SK-N-SH (cell line): ENCODE results near the gene STX16. TPM values are rescaled to one million over a fixed set of nuclear protein-coding genes. Genes with fewer than 3 reads are reported as not detected.

ENCODE experiments used
- CTCF ChIA-PET: fragments of 300-600, 350-600 bp; formaldehyde crosslinking; extraction: SDS; loops from one replicate; lab custom pipeline; 2021; lab: Yijun Ruan, JAX
- POLR2A ChIA-PET: fragments of 350-600 bp; sonication (Branson Sonifier 250); formaldehyde crosslinking; extraction: SDS; loops from one replicate; lab custom pipeline; 2020; ENCODE audit warnings: antibody characterized with exemption, inconsistent platforms; lab: Yijun Ruan, JAX
- DNase-seq: peaks from one replicate; pipeline ENCODE4 v3.0.0; 2012
- H2AFZ ChIP-seq: fragments of 200-600 bp; sonication (generic); 2 replicates; pipeline ENCODE4 v1.8.1; 2016; ENCODE audit warnings: antibody characterized with exemption, mild to moderate bottlenecking, low read depth
- H3F3A ChIP-seq: fragments of 200-600 bp; sonication (generic); replicated peaks from 2 replicates; pipeline ENCODE3; 2016; ENCODE audit warnings: antibody characterized with exemption, mild to moderate bottlenecking; ENCODE audit not compliant: insufficient read depth
- H3K27ac ChIP-seq, 2 experiments: fragments of 200-500 bp in 1 of 2; fragments of 200-600 bp in 1 of 2; sonication (Bioruptor generic) in 1 of 2; sonication (generic), shearing (Covaris generic) in 1 of 2; 2 replicates each; pipeline versions ENCODE4 v1.5.1 to v1.6.1; 2014 to 2016; ENCODE audit warnings: low read depth in 2 of 2, inconsistent platforms in 1 of 2, low read length in 1 of 2, mild to moderate bottlenecking in 1 of 2, mixed read lengths in 1 of 2
- H3K27me3 ChIP-seq: fragments of 200-600 bp; sonication (generic), shearing (Covaris generic); 2 replicates; pipeline ENCODE4 v1.6.1; 2016; ENCODE audit warnings: mixed run types; ENCODE audit not compliant: insufficient read depth
- H3K36me3 ChIP-seq, 2 experiments: fragments of 200-500 bp in 1 of 2; fragments of 200-600 bp in 1 of 2; sonication (Bioruptor generic) in 1 of 2; sonication (generic) in 1 of 2; replicated peaks in 1 of 2; 2 replicates each; pipeline versions ENCODE3 to v1.5.1; 2014 to 2016; ENCODE audit warnings: low read length in 1 of 2, mild to moderate bottlenecking in 1 of 2; ENCODE audit not compliant: insufficient read depth in 2 of 2, control insufficient read depth in 1 of 2
- H3K4me1 ChIP-seq, 2 experiments: fragments of 200-500 bp in 1 of 2; fragments of 200-600 bp in 1 of 2; sonication (Bioruptor generic) in 1 of 2; sonication (generic), shearing (Covaris generic) in 1 of 2; 2 replicates each; pipeline versions ENCODE4 v1.5.1 to v1.6.1; 2014 to 2016; ENCODE audit warnings: low read depth in 1 of 2, low read length in 1 of 2, mixed run types in 1 of 2; ENCODE audit not compliant: insufficient read depth in 2 of 2, control insufficient read depth in 1 of 2
- H3K4me2 ChIP-seq: fragments of 200-600 bp; sonication (generic), shearing (Covaris generic); 2 replicates; pipeline ENCODE4 v1.6.1; 2017; ENCODE audit warnings: mixed run types
- H3K4me3 ChIP-seq, 2 experiments: fragments of 200-500 bp in 1 of 2; fragments of 200-600 bp in 1 of 2; sonication (Bioruptor generic) in 1 of 2; sonication (generic), shearing (Covaris generic) in 1 of 2; 2 replicates each; pipeline versions ENCODE4 v1.5.1 to v1.8.1; 2014 to 2016; ENCODE audit warnings: low read depth in 2 of 2, inconsistent platforms in 1 of 2, low read length in 1 of 2, mild to moderate bottlenecking in 1 of 2, mixed read lengths in 1 of 2, moderate library complexity in 1 of 2
- H3K79me2 ChIP-seq: fragments of 200-600 bp; sonication (generic); 2 replicates; pipeline ENCODE4 v1.8.1; 2017; ENCODE audit warnings: mild to moderate bottlenecking; ENCODE audit not compliant: insufficient read depth
- H3K9ac ChIP-seq: fragments of 200-600 bp; sonication (generic); 2 replicates; pipeline ENCODE4 v1.6.1; 2017; ENCODE audit warnings: mixed run types
- H3K9me2 ChIP-seq: fragments of 200-600 bp; sonication (generic); 2 replicates; pipeline ENCODE4 v1.6.1; 2017; ENCODE audit warnings: mixed run types
- H3K9me3 ChIP-seq: fragments of 200-600 bp; sonication (generic); 2 replicates; pipeline ENCODE4 v1.6.1; 2017; ENCODE audit warnings: mixed run types, mild to moderate bottlenecking, moderate library complexity
- H4K20me1 ChIP-seq: fragments of 200-600 bp; sonication (generic); 2 replicates; pipeline ENCODE4 v1.6.1; 2017; ENCODE audit warnings: mild to moderate bottlenecking, mixed run types; ENCODE audit not compliant: insufficient read depth
- CHD2 ChIP-seq: fragments of 150-350 bp; IDR thresholded peaks from 2 replicates; pipeline ENCODE4 v1.6.1; 2018; ENCODE audit warnings: low read length; ENCODE audit not compliant: partially characterized antibody
- FOSL2 ChIP-seq: IDR thresholded peaks from 2 replicates; pipeline ENCODE4 v1.4.0; 2012; ENCODE audit warnings: low read depth, mild to moderate bottlenecking, moderate library complexity, borderline replicate concordance
- FOXM1 ChIP-seq: IDR thresholded peaks from 2 replicates; pipeline ENCODE4 v1.4.0; 2012; ENCODE audit warnings: low read depth, mild to moderate bottlenecking
- GABPA ChIP-seq: IDR thresholded peaks from 2 replicates; pipeline ENCODE4 v1.4.0; 2012; ENCODE audit warnings: low read depth, mild to moderate bottlenecking
- GATA2 ChIP-seq: sonication (generic); formaldehyde crosslinking; IDR thresholded peaks from 2 replicates; pipeline ENCODE4 v1.5.0; 2020; ENCODE audit warnings: mild to moderate bottlenecking, missing genetic modification reagents
- MEF2A ChIP-seq: IDR thresholded peaks from 2 replicates; pipeline ENCODE4 v1.4.0; 2012; ENCODE audit warnings: low read depth, borderline replicate concordance
- POLR2AphosphoS5 ChIP-seq: IDR thresholded peaks from 2 replicates; pipeline ENCODE4 v1.6.1; 2012; ENCODE audit warnings: low read depth, low read length
- RAD21 ChIP-seq: IDR thresholded peaks from 2 replicates; pipeline ENCODE4 v1.6.1; 2012; ENCODE audit warnings: mild to moderate bottlenecking, low read length
- RCOR1 ChIP-seq: fragments of 150-350 bp; IDR thresholded peaks from 2 replicates; pipeline ENCODE4 v1.6.1; 2017; ENCODE audit warnings: antibody characterized with exemption, low read length
- RFX5 ChIP-seq: IDR thresholded peaks from 2 replicates; pipeline ENCODE4 v1.6.1; 2012; ENCODE audit warnings: mild to moderate bottlenecking, improper control_type of control experiment, low read length
- TAF1 ChIP-seq: IDR thresholded peaks from 2 replicates; pipeline ENCODE4 v1.6.1; 2012; ENCODE audit warnings: low read depth, mild to moderate bottlenecking, low read length, moderate library complexity, borderline replicate concordance
- YY1 ChIP-seq: IDR thresholded peaks from 2 replicates; pipeline ENCODE4 v1.4.0; 2012; ENCODE audit warnings: low read depth, mild to moderate bottlenecking
- WGBS: methylation state at CpG from one replicate; pipeline ENCODE4 v1.1.6; 2017; ENCODE audit warnings: low lambda C conversion rate; 5-methylcytosine and 5-hydroxymethylcytosine counted together
- polyA plus RNA-seq, 3 experiments: library from polyadenylated mRNA; depleted of rRNA; stranded (reverse); fragments of >200 nt; gene quantifications; 2 replicates each; pipeline ENCODE4 v1.2.3, GENCODE V29; 2012
- TF ChIP-seq, protein P1 (sequence below): IDR thresholded peaks from 2 replicates; pipeline ENCODE4 v1.4.0; 2012; ENCODE audit warnings: low read depth, borderline replicate concordance
- TF ChIP-seq, protein P2 (sequence below): IDR thresholded peaks from 2 replicates; pipeline ENCODE4; 2012
- TF ChIP-seq, protein P3 (sequence below): IDR thresholded peaks from 2 replicates; pipeline ENCODE4 v1.4.0; 2012; ENCODE audit warnings: low read depth, borderline replicate concordance
- TF ChIP-seq, protein P4 (sequence below): IDR thresholded peaks from 2 replicates; pipeline ENCODE4 v1.4.0; 2012; ENCODE audit warnings: low read depth
- TF ChIP-seq, protein P5 (sequence below): fragments of 150-350 bp; IDR thresholded peaks from 2 replicates; pipeline ENCODE4 v1.6.1; 2017; ENCODE audit warnings: antibody characterized with exemption, low read length, low read depth, borderline replicate concordance

STX16 gene
- polyA plus RNA-seq, 1 of the 3 experiments (the other 2 are of a cell fraction): 63.8 TPM

DNA sequence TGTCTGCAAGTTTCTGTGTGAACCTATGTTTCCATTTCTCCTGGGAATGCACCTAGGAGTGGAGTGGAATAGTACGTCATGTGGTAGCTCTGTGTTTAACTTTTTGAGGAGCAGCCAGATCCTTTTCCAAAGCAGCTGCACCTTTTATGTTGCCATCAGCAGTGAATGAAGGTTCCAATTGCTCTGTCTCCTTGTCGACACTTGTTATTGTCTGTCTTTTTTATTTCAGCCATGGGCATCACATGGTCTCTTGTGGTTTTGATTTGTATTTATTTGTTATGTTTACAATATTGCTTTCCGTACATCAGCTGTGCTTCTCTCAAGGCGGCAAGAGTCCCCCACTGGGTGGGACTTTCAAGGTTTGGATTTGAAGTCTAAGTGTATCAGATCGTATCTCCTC, 33.9 kb upstream of the STX16 start:
- no peak overlapping the region for H3K27ac ChIP-seq
- 95% methylated on average over 5 of the region's 5 CpGs for WGBS
- no peaks in the 10 kb centered on the region for H4K20me1 ChIP-seq
- peaks cover 0 to 2% of the 10 kb centered on the region in 2 experiments; a peak in 2 of 4 replicates for H3K4me1 ChIP-seq
- no peaks in the 10 kb centered on the region for H3K36me3 ChIP-seq
- H3K9me2 ChIP-seq: no peaks in the 10 kb centered on the region
- H3K4me3 ChIP-seq: no peak overlapping the region
- CTCF ChIA-PET: no interaction called here
- no peak overlapping the region for H3K9ac ChIP-seq
- H3K27me3 ChIP-seq: no peaks in the 10 kb centered on the region
- POLR2A ChIA-PET: no interaction called here
- no peak overlapping the region for H2AFZ ChIP-seq
- H3K9me3 ChIP-seq: peaks cover 3% of the 10 kb centered on the region; the same call in 1 of the 2 replicates
- H3F3A ChIP-seq: no peaks in the 10 kb centered on the region
- H3K79me2 ChIP-seq: no peaks in the 10 kb centered on the region
- TF ChIP-seq, protein P1, sequence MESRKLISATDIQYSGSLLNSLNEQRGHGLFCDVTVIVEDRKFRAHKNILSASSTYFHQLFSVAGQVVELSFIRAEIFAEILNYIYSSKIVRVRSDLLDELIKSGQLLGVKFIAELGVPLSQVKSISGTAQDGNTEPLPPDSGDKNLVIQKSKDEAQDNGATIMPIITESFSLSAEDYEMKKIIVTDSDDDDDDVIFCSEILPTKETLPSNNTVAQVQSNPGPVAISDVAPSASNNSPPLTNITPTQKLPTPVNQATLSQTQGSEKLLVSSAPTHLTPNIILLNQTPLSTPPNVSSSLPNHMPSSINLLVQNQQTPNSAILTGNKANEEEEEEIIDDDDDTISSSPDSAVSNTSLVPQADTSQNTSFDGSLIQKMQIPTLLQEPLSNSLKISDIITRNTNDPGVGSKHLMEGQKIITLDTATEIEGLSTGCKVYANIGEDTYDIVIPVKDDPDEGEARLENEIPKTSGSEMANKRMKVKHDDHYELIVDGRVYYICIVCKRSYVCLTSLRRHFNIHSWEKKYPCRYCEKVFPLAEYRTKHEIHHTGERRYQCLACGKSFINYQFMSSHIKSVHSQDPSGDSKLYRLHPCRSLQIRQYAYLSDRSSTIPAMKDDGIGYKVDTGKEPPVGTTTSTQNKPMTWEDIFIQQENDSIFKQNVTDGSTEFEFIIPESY: no peak
- TF ChIP-seq GATA2 (CRISPR knock-in tag) (no peak), MEF2A (no peak), CHD2 (no peak), RAD21 (no peak), RFX5 (no peak), FOXM1 (no peak), POLR2AphosphoS5 (no peak), FOSL2 (no peak), RCOR1 (no peak), GABPA (no peak), TAF1 (no peak), YY1 (no peak)
- TF ChIP-seq, protein P2, sequence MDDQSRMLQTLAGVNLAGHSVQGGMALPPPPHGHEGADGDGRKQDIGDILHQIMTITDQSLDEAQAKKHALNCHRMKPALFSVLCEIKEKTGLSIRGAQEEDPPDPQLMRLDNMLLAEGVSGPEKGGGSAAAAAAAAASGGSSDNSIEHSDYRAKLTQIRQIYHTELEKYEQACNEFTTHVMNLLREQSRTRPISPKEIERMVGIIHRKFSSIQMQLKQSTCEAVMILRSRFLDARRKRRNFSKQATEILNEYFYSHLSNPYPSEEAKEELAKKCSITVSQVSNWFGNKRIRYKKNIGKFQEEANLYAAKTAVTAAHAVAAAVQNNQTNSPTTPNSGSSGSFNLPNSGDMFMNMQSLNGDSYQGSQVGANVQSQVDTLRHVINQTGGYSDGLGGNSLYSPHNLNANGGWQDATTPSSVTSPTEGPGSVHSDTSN: no peak
- TF ChIP-seq, protein P3, sequence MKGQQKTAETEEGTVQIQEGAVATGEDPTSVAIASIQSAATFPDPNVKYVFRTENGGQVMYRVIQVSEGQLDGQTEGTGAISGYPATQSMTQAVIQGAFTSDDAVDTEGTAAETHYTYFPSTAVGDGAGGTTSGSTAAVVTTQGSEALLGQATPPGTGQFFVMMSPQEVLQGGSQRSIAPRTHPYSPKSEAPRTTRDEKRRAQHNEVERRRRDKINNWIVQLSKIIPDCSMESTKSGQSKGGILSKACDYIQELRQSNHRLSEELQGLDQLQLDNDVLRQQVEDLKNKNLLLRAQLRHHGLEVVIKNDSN: no peak
- TF ChIP-seq, protein P4, sequence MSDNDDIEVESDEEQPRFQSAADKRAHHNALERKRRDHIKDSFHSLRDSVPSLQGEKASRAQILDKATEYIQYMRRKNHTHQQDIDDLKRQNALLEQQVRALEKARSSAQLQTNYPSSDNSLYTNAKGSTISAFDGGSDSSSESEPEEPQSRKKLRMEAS: no peak
- TF ChIP-seq, protein P5, sequence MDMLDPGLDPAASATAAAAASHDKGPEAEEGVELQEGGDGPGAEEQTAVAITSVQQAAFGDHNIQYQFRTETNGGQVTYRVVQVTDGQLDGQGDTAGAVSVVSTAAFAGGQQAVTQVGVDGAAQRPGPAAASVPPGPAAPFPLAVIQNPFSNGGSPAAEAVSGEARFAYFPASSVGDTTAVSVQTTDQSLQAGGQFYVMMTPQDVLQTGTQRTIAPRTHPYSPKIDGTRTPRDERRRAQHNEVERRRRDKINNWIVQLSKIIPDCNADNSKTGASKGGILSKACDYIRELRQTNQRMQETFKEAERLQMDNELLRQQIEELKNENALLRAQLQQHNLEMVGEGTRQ: no peak
- DNase-seq: no peak
- H3K4me2 ChIP-seq: no peak overlapping the region
